Hypothalamus (tissue), 51 donors: ENCODE data around the gene TPCN2.

Experiments
- DNase-seq, 51 donors: peaks; one replicate each; lab custom pipeline; 2025; lab: John Stamatoyannopoulos, UW

Gene TPCN2

GRCh38 chr11:69035946-69036340 lies 12.8 kb upstream of the TPCN2 start:
- no peak for DNase-seq

GRCh38 chr11:69037074-69037473 lies 11.7 kb upstream of the TPCN2 start:
- DNase-seq: no peak

- no peak for DNase-seq
Measured at GRCh38 chr11:69037544-69037943, 11.2 kb upstream of the TPCN2 start.

- no peak for DNase-seq
Measured at GRCh38 chr11:69039501-69039900, 9.2 kb upstream of the TPCN2 start.

GRCh38 chr11:69040051-69040450 lies 8.7 kb upstream of the TPCN2 start:
- DNase-seq: no peak

GRCh38 chr11:69040581-69041260 lies 8.0 kb upstream of the TPCN2 start:
- no peak for DNase-seq

GRCh38 chr11:69041516-69041915 lies 7.2 kb upstream of the TPCN2 start:
- DNase-seq: no peak

- peak in 43 of 51 donors; percentile 3 to 83 (median 58) for DNase-seq
Measured at GRCh38 chr11:69044111-69045013, 4.4 kb upstream of the TPCN2 start.

- no peak for DNase-seq
Measured at GRCh38 chr11:69048031-69048693, 570 bp upstream of the TPCN2 start.

- DNase-seq: no peak
Measured at GRCh38 chr11:69049490-69049867, 747 bp downstream of the TPCN2 start.

- DNase-seq: peak in 21 of 51 donors; percentile 8 to 66 (median 36)
Measured at GRCh38 chr11:69050592-69051380, 2.1 kb downstream of the TPCN2 start.

- DNase-seq: peak in 2 of 51 donors; percentile 8 to 24
Measured at GRCh38 chr11:69051381-69052342, 2.9 kb downstream of the TPCN2 start.

GRCh38 chr11:69052343-69053168 lies 3.8 kb downstream of the TPCN2 start:
- DNase-seq: no peak

- DNase-seq: no peak
Measured at GRCh38 chr11:69053169-69053477, 4.4 kb downstream of the TPCN2 start.

- DNase-seq: no peak
Measured at GRCh38 chr11:69053546-69054396, 5.0 kb downstream of the TPCN2 start.

GRCh38 chr11:69054397-69055211 lies 5.9 kb downstream of the TPCN2 start:
- DNase-seq: no peak

GRCh38 chr11:69055212-69055586 lies 6.5 kb downstream of the TPCN2 start:
- no peak for DNase-seq
